Umbilical cord (tissue), 1 donor: ENCODE measurements around the gene ZNF710. TPM values are rescaled to one million over a fixed set of nuclear protein-coding genes. Genes with fewer than 3 reads are reported as not detected.

Experiments
- total RNA-seq: library from RNA; depleted of rRNA; stranded (reverse); fragments of >200 nt; gene quantifications from one replicate; pipeline ENCODE4 v1.2.3, GENCODE V29; 2014; ENCODE audit warnings: low replicate concordance; ENCODE audit not compliant: insufficient read depth

ZNF710 gene
- total RNA-seq, 1 donor from 2014 or later = 9.4 TPM

Other genes starting within 250 kb of the ZNF710 start
- gene MESP2, start 225.0 kb upstream of the ZNF710 start, total RNA-seq = not detected
- gene ANPEP, start 186.5 kb upstream of the ZNF710 start, total RNA-seq = 5.8 TPM
- gene AP3S2, start 107.3 kb upstream of the ZNF710 start, total RNA-seq = 65.2 TPM
- gene ARPIN, start 88.4 kb upstream of the ZNF710 start, total RNA-seq = 16.6 TPM
- gene IDH2, start 101.1 kb downstream of the ZNF710 start, total RNA-seq = 90.8 TPM
- 20.7 TPM for gene SEMA4B, start 200.0 kb downstream of the ZNF710 start, total RNA-seq
- gene CIB1, start 232.6 kb downstream of the ZNF710 start, total RNA-seq = 15.9 TPM
- gene GDPGP1, start 232.9 kb downstream of the ZNF710 start, total RNA-seq = 6.3 TPM
- not detected for gene TTLL13, start 248.2 kb downstream of the ZNF710 start, total RNA-seq